Stimulated activated CD8-positive, alpha-beta memory T cell treated with anti-CD3 and anti-CD28 coated beads, Interleukin-15, amount 100 ng/mL, for 24 hours (primary cell): ENCODE measurements around the gene RNF213.

Experiments used
- DNase-seq: peaks from one replicate; pipeline ENCODE4 v3.0.0-alpha.2; 2020; ENCODE audit warnings: low read depth

The RNF213 gene

GRCh38 chr17:80372922-80373570, 112.4 kb downstream of the RNF213 start:
- no peak for DNase-seq

GRCh38 chr17:80374039-80374731, 113.5 kb downstream of the RNF213 start:
- DNase-seq = no peak

- DNase-seq = no peak
Measured at GRCh38 chr17:80374732-80375585, 114.3 kb downstream of the RNF213 start.

GRCh38 chr17:80376531-80376930, 115.9 kb downstream of the RNF213 start:
- no peak for DNase-seq

- DNase-seq = no peak
Measured at GRCh38 chr17:80377798-80378197, 117.1 kb downstream of the RNF213 start.

- DNase-seq = no peak
Measured at GRCh38 chr17:80379348-80379747, 118.7 kb downstream of the RNF213 start.

- DNase-seq = no peak
Measured at GRCh38 chr17:80380068-80380467, 119.4 kb downstream of the RNF213 start.

GRCh38 chr17:80380555-80381002, 119.9 kb downstream of the RNF213 start:
- DNase-seq = no peak

GRCh38 chr17:80381416-80381923, 120.8 kb downstream of the RNF213 start:
- DNase-seq = no peak

GRCh38 chr17:80382446-80382845, 121.8 kb downstream of the RNF213 start:
- no peak for DNase-seq

GRCh38 chr17:80382956-80383355, 122.3 kb downstream of the RNF213 start:
- DNase-seq = no peak

GRCh38 chr17:80384078-80384960, 123.7 kb downstream of the RNF213 start:
- DNase-seq = no peak

GRCh38 chr17:80385046-80385445, 124.4 kb downstream of the RNF213 start:
- no peak for DNase-seq

- DNase-seq = no peak
Measured at GRCh38 chr17:80386341-80386740, 125.7 kb downstream of the RNF213 start.

- no peak for DNase-seq
Measured at GRCh38 chr17:80387071-80387470, 126.4 kb downstream of the RNF213 start.

- DNase-seq = no peak
Measured at GRCh38 chr17:80388175-80388574, 127.5 kb downstream of the RNF213 start.

GRCh38 chr17:80388601-80389000, 127.9 kb downstream of the RNF213 start:
- no peak for DNase-seq

- no peak for DNase-seq
Measured at GRCh38 chr17:80389011-80389995, 128.7 kb downstream of the RNF213 start.

- DNase-seq = no peak
Measured at GRCh38 chr17:80393241-80393890, 132.7 kb downstream of the RNF213 start.

- DNase-seq = no peak
Measured at GRCh38 chr17:80393961-80394360, 133.3 kb downstream of the RNF213 start.
